Fibroblast of mammary gland (primary cell): ENCODE results near the gene FAM3B.
A peak's percentile ranks its signal among the peaks of the same experiment; 100 is the strongest.

ENCODE experiments used
- DNase-seq: peaks from one replicate; pipeline ENCODE4 v3.0.0-alpha.2; 2010; ENCODE audit warnings: low read depth
- H3K4me3 ChIP-seq: 2 replicates; pipeline ENCODE4 v1.5.1; 2011; ENCODE audit warnings: low read depth, mild to moderate bottlenecking, low read length, moderate library complexity; ENCODE audit not compliant: control insufficient read depth
- CTCF ChIP-seq: conservative IDR thresholded peaks from 2 replicates; pipeline ENCODE4 v1.5.1; 2011; ENCODE audit warnings: low read depth, low read length, inconsistent platforms; ENCODE audit not compliant: control insufficient read depth, insufficient read depth

Gene FAM3B

GRCh38 chr21:41364308-41364707 lies 47.7 kb downstream of the FAM3B start:
- TF ChIP-seq CTCF, result no peak
- no peak for DNase-seq
- no peak overlapping the region for H3K4me3 ChIP-seq

- no peak overlapping the region for H3K4me3 ChIP-seq
- no peak for TF ChIP-seq CTCF
- no peak for DNase-seq
These were observed 48.9 kb downstream of the FAM3B start for GRCh38 chr21:41365377-41366107.

GRCh38 chr21:41366522-41367151 lies 50.0 kb downstream of the FAM3B start:
- H3K4me3 ChIP-seq, result peak overlapping the region; percentile 4
- TF ChIP-seq CTCF, result no peak
- peak; percentile 94 for DNase-seq

GRCh38 chr21:41367301-41367944 lies 50.8 kb downstream of the FAM3B start:
- H3K4me3 ChIP-seq, result no peak overlapping the region
- TF ChIP-seq CTCF, result no peak
- peak; percentile 8 for DNase-seq

- no peak for DNase-seq
- no peak overlapping the region for H3K4me3 ChIP-seq
- no peak for TF ChIP-seq CTCF
These were observed 51.5 kb downstream of the FAM3B start for GRCh38 chr21:41367945-41368734.

- no peak for DNase-seq
- no peak for TF ChIP-seq CTCF
- H3K4me3 ChIP-seq, result no peak overlapping the region
These were observed 52.1 kb downstream of the FAM3B start for GRCh38 chr21:41368735-41369104.
